GM23338 (cell line): ENCODE results near the gene SEMA3C. TPM values are rescaled to one million over a fixed set of nuclear protein-coding genes. Genes with fewer than 3 reads are reported as not detected.

ENCODE experiments used
- ATAC-seq: fragments of 200-7000 bp; cut with Tn5 transposase; 3 replicates; pipeline ENCODE4 v1.9.1; 2020
- DNase-seq: peaks from one replicate; pipeline ENCODE4 v3.0.0-alpha.2; 2015; ENCODE audit warnings: low spot score
- H2AFZ ChIP-seq: fragments of 200-600 bp; sonication (generic); 2 replicates; pipeline ENCODE4 v1.8.0; 2016; ENCODE audit warnings: antibody characterized with exemption, mild to moderate bottlenecking, moderate library complexity
- H3F3A ChIP-seq: fragments of 200-600 bp; sonication (generic); replicated peaks from 2 replicates; pipeline ENCODE4 v1.8.0; 2017; ENCODE audit warnings: antibody characterized with exemption, mixed run types, low read depth
- H3K27ac ChIP-seq: fragments of 200-600 bp; sonication (generic); 2 replicates; pipeline ENCODE4 v1.6.1; 2016; ENCODE audit warnings: low read depth
- H3K27me3 ChIP-seq: fragments of 200-600 bp; sonication (generic); 2 replicates; pipeline ENCODE4 v1.8.0; 2016; ENCODE audit warnings: mild to moderate bottlenecking, mixed run types, moderate library complexity; ENCODE audit not compliant: insufficient read depth
- H3K36me3 ChIP-seq: fragments of 200-600 bp; sonication (generic); 2 replicates; pipeline ENCODE4 v1.8.0; 2016; ENCODE audit warnings: mild to moderate bottlenecking; ENCODE audit not compliant: insufficient read depth
- H3K4me1 ChIP-seq: fragments of 200-600 bp; sonication (generic); 2 replicates; pipeline ENCODE4 v1.8.0; 2016; ENCODE audit warnings: mild to moderate bottlenecking, moderate library complexity; ENCODE audit not compliant: insufficient read depth
- H3K4me2 ChIP-seq: fragments of 200-600 bp; sonication (generic); 2 replicates; pipeline ENCODE4 v1.7.1; 2017; ENCODE audit warnings: mixed run types
- H3K4me3 ChIP-seq: fragments of 200-600 bp; sonication (generic); 2 replicates; pipeline ENCODE4 v1.6.1; 2016; ENCODE audit warnings: mixed run types
- H3K79me2 ChIP-seq: fragments of 200-600 bp; sonication (generic); replicated peaks from 2 replicates; pipeline ENCODE4 v1.8.0; 2017; ENCODE audit warnings: mild to moderate bottlenecking; ENCODE audit not compliant: insufficient read depth
- H3K9me2 ChIP-seq: fragments of 200-600 bp; sonication (generic); 2 replicates; pipeline ENCODE4 v1.8.0; 2017; ENCODE audit not compliant: insufficient read depth
- H4K20me1 ChIP-seq: fragments of 200-600 bp; sonication (generic); replicated peaks from 2 replicates; pipeline ENCODE4 v1.8.0; 2017; ENCODE audit warnings: mild to moderate bottlenecking; ENCODE audit not compliant: insufficient read depth
- H3K27ac Mint-ChIP-seq: 2 replicates; pipeline ENCODE4 v1.8.0; 2020; ENCODE audit warnings: inconsistent platforms, mild to moderate bottlenecking, moderate library complexity, mixed read lengths
- H3K27me3 Mint-ChIP-seq: 3 replicates; pipeline ENCODE4 v1.8.0; 2022; ENCODE audit warnings: low read depth, mild to moderate bottlenecking, moderate library complexity, mixed read lengths, inconsistent platforms; ENCODE audit not compliant: insufficient read depth, poor library complexity
- H3K36me3 Mint-ChIP-seq: 3 replicates; pipeline ENCODE4 v1.8.0; 2021; ENCODE audit warnings: low read depth, mild to moderate bottlenecking, inconsistent platforms, moderate library complexity, mixed read lengths
- H3K4me1 Mint-ChIP-seq: 3 replicates; pipeline ENCODE4 v1.8.0; 2020; ENCODE audit warnings: mild to moderate bottlenecking, inconsistent platforms, mixed read lengths
- H3K4me3 Mint-ChIP-seq: 3 replicates; pipeline ENCODE4 v1.8.0; 2021; ENCODE audit warnings: moderate library complexity, mild to moderate bottlenecking, inconsistent platforms, mixed read lengths
- H3K9me3 Mint-ChIP-seq: 3 replicates; pipeline ENCODE4 v1.8.0; 2020; ENCODE audit warnings: moderate library complexity, mild to moderate bottlenecking, inconsistent platforms, mixed read lengths
- CREB1 ChIP-seq: fragments of 250-450 bp; sonication (Bioruptor Pico); IDR thresholded peaks from 2 replicates; pipeline ENCODE4 v1.5.0; 2020; ENCODE audit warnings: low read depth, mild to moderate bottlenecking, moderate library complexity
- CTCF ChIP-seq, 2 experiments: fragments of 200-600 bp in 1 of 2; sonication (generic) in 1 of 2; conservative IDR thresholded peaks; 2 replicates each; pipeline versions ENCODE4 v1.5.1 to v1.6.1; 2016 to 2017; ENCODE audit warnings: antibody characterized with exemption in 2 of 2, low read depth in 2 of 2, mild to moderate bottlenecking in 2 of 2, moderate library complexity in 1 of 2
- ETS1 ChIP-seq: IDR thresholded peaks from 2 replicates; pipeline ENCODE4 v1.6.1; 2016; ENCODE audit warnings: antibody characterized with exemption
- EZH2 ChIP-seq: fragments of 200-600 bp; sonication (generic); IDR thresholded peaks from one replicate; pipeline ENCODE4 v1.8.0; 2017; ENCODE audit warnings: antibody characterized with exemption, mild to moderate bottlenecking, low read depth; ENCODE audit not compliant: unreplicated experiment
- EZH2phosphoT487 ChIP-seq: fragments of 200-600 bp; sonication (generic); IDR thresholded peaks from one replicate; pipeline ENCODE4 v1.8.1; 2018; ENCODE audit warnings: antibody characterized with exemption; ENCODE audit not compliant: unreplicated experiment
- JUNB ChIP-seq: IDR thresholded peaks from one replicate; pipeline ENCODE4 v1.6.1; 2016; ENCODE audit warnings: antibody characterized with exemption; ENCODE audit not compliant: unreplicated experiment
- NANOG ChIP-seq: IDR thresholded peaks from 2 replicates; pipeline ENCODE4 v1.6.1; 2016; ENCODE audit warnings: antibody characterized with exemption, borderline replicate concordance
- POLR2AphosphoS5 ChIP-seq: IDR thresholded peaks from 2 replicates; pipeline ENCODE4 v1.6.1; 2016; ENCODE audit warnings: antibody characterized with exemption, low read depth
- REST ChIP-seq: IDR thresholded peaks from one replicate; pipeline ENCODE4 v1.6.1; 2018; ENCODE audit warnings: antibody characterized with exemption; ENCODE audit not compliant: unreplicated experiment
- STAT1 ChIP-seq: IDR thresholded peaks from one replicate; pipeline ENCODE4 v1.6.1; 2016; ENCODE audit warnings: antibody characterized with exemption; ENCODE audit not compliant: unreplicated experiment
- ZNF114 ChIP-seq: fragments of 250-450 bp; sonication (Bioruptor Pico); IDR thresholded peaks from 2 replicates; pipeline ENCODE4 v1.5.0; 2020; ENCODE audit warnings: mild to moderate bottlenecking, moderate library complexity
- ZNF331 ChIP-seq: fragments of 250-450 bp; sonication (Bioruptor Pico); IDR thresholded peaks from 2 replicates; pipeline ENCODE4 v1.5.0; 2020; ENCODE audit warnings: low read depth, mild to moderate bottlenecking, moderate library complexity
- polyA plus RNA-seq: library from polyadenylated mRNA; unstranded; fragments of >200 nt; fragmentation: Nextera tagmentation; extraction: Ambion mirVana; gene quantifications from 2 replicates; pipeline ENCODE4 v1.2.1, GENCODE V29; 2016
- total RNA-seq: library from RNA; depleted of rRNA; stranded (reverse); fragments of >200 nt; shearing (Covaris generic); gene quantifications from 2 replicates; pipeline ENCODE4 v1.2.3, GENCODE V29; 2014

SEMA3C gene
- total and polyA plus RNA-seq, 2 experiments from 2014 or later, result 1.0 to 3.5 TPM

GRCh38 chr7:80818181-80818580 is 100.7 kb downstream of the SEMA3C start:
- TF ChIP-seq EZH2 (no peak), ETS1 (no peak), JUNB (no peak), ZNF331 (CRISPR knock-in tag) (no peak), ZNF114 (CRISPR knock-in tag) (no peak), CTCF (conservative IDR thresholded peaks at IDR 0.05; ENCODE audit: low read depth in 2 of 2) (no peak), POLR2AphosphoS5 (no peak), STAT1 (no peak), EZH2phosphoT487 (no peak), REST (no peak), NANOG (no peak)
- Histone ChIP-seq H3K79me2 (no peaks in the 10 kb centered on the region), H3K4me2 (no peak overlapping the region), H3K4me1 (no peaks in the 10 kb centered on the region), H3K9me2 (no peaks in the 10 kb centered on the region), H3K27ac (no peak overlapping the region), H3K4me3 (no peak overlapping the region), H3K36me3 (no peaks in the 10 kb centered on the region), H4K20me1 (no peaks in the 10 kb centered on the region), H2AFZ (no peak overlapping the region), H3F3A (no peaks in the 10 kb centered on the region), H3K27me3 (no peaks in the 10 kb centered on the region)
- DNase-seq (no peak), ATAC-seq (no peak)
- Mint-ChIP-seq H3K36me3 (no peaks in the 10 kb centered on the region), H3K9me3 (no peaks in the 10 kb centered on the region), H3K4me3 (no peak overlapping the region), H3K4me1 (no peaks in the 10 kb centered on the region), H3K27ac (no peak overlapping the region), H3K27me3 (no peaks in the 10 kb centered on the region)

- no peaks in the 10 kb centered on the region for H3K4me1 Mint-ChIP-seq
- Histone ChIP-seq H2AFZ (no peak overlapping the region), H4K20me1 (no peaks in the 10 kb centered on the region), H3K79me2 (no peaks in the 10 kb centered on the region), H3K9me2 (no peaks in the 10 kb centered on the region), H3K27ac (no peak overlapping the region), H3K4me2 (no peak overlapping the region), H3K4me3 (no peak overlapping the region), H3K36me3 (no peaks in the 10 kb centered on the region), H3K27me3 (no peaks in the 10 kb centered on the region), H3K4me1 (no peaks in the 10 kb centered on the region), H3F3A (no peaks in the 10 kb centered on the region)
- no peak for DNase-seq
- H3K27ac Mint-ChIP-seq, result no peak overlapping the region
- H3K36me3 Mint-ChIP-seq, result no peaks in the 10 kb centered on the region
- no peaks in the 10 kb centered on the region for H3K9me3 Mint-ChIP-seq
- no peak overlapping the region for H3K4me3 Mint-ChIP-seq
- no peaks in the 10 kb centered on the region for H3K27me3 Mint-ChIP-seq
- ATAC-seq, result no peak
- TF ChIP-seq EZH2phosphoT487 (no peak), ZNF114 (CRISPR knock-in tag) (no peak), ETS1 (no peak), CREB1 (CRISPR knock-in tag) (no peak), ZNF331 (CRISPR knock-in tag) (no peak)
These were observed 102.0 kb downstream of the SEMA3C start for GRCh38 chr7:80816806-80817205.
